MCF 10A (cell line): ENCODE data around the gene DGKG. TPM values are rescaled to one million over a fixed set of nuclear protein-coding genes. Genes with fewer than 3 reads are reported as not detected.
A peak's percentile ranks its signal among the peaks of the same experiment; 100 is the strongest.

Experiments used
- BruUV-seq: library from RNA; stranded (reverse); fragments of 400-500 nt; replicated peaks from 2 replicates; lab custom pipeline; 2021; lab: Mats Ljungman, UMichigan
- CTCF ChIA-PET: fragments of 300-600 bp; sonication (Branson Sonifier 250); formaldehyde crosslinking; extraction: SDS; loops from one replicate; lab custom pipeline; 2021; ENCODE audit warnings: antibody characterized with exemption, inconsistent platforms; lab: Yijun Ruan, JAX
- POLR2A ChIA-PET: fragments of 300-600, 350-650 bp; sonication (Branson Sonifier 250); formaldehyde crosslinking; extraction: SDS; loops from one replicate; lab custom pipeline; 2020; ENCODE audit warnings: antibody characterized with exemption, inconsistent platforms; lab: Yijun Ruan, JAX
- DNase-seq: peaks from one replicate; pipeline ENCODE4 v3.0.0-alpha.2; 2018; ENCODE audit not compliant: unreplicated experiment
- H3K27ac Mint-ChIP-seq: one replicate; pipeline ENCODE4 v1.8.0; 2022; ENCODE audit warnings: mild to moderate bottlenecking, low read depth, mixed read lengths; ENCODE audit not compliant: unreplicated experiment
- H3K27me3 Mint-ChIP-seq: one replicate; pipeline ENCODE4 v1.8.0; 2022; ENCODE audit warnings: mixed read lengths; ENCODE audit not compliant: insufficient read depth, unreplicated experiment
- H3K36me3 Mint-ChIP-seq: one replicate; pipeline ENCODE4 v1.8.0; 2022; ENCODE audit warnings: mild to moderate bottlenecking, moderate library complexity, mixed read lengths; ENCODE audit not compliant: insufficient read depth, unreplicated experiment
- H3K4me1 Mint-ChIP-seq: one replicate; pipeline ENCODE4 v1.8.0; 2022; ENCODE audit warnings: mixed read lengths; ENCODE audit not compliant: insufficient read depth, unreplicated experiment
- H3K4me3 Mint-ChIP-seq: one replicate; pipeline ENCODE4 v1.8.0; 2022; ENCODE audit warnings: mild to moderate bottlenecking, moderate library complexity, mixed read lengths; ENCODE audit not compliant: unreplicated experiment
- H3K9me3 Mint-ChIP-seq: one replicate; pipeline ENCODE4 v1.8.0; 2022; ENCODE audit warnings: mixed read lengths; ENCODE audit not compliant: unreplicated experiment
- CTCF ChIP-seq: fragments of 200-600 bp; IDR thresholded peaks from one replicate; pipeline ENCODE4 v1.8.0; 2022; ENCODE audit warnings: antibody characterized with exemption, mild to moderate bottlenecking; ENCODE audit not compliant: unreplicated experiment
- intact Hi-C: fragments of 100-400 bp; cut with micrococcal nuclease; formaldehyde crosslinking; loops from 2 replicates; pipeline ENCODE4 v1.14.1; 2022
- total RNA-seq: library from RNA; stranded (reverse); gene quantifications from 2 replicates; pipeline ENCODE4 v1.2.3, GENCODE V29; 2022

The DGKG gene
- total RNA-seq, 1 experiment from 2014 or later: not detected

- H3K27ac Mint-ChIP-seq: no peak overlapping the region
- H3K4me1 Mint-ChIP-seq: peaks cover 23% of the 10 kb centered on the region
- H3K36me3 Mint-ChIP-seq: no peaks in the 10 kb centered on the region
- H3K9me3 Mint-ChIP-seq: peaks cover 8% of the 10 kb centered on the region
- no peak for TF ChIP-seq CTCF
- DNase-seq: no peak
- ChIA-PET POLR2A (no interaction called here), CTCF (interaction anchor here (1.0 to 1.2 kb wide), 2 partner anchors 438 to 440 kb away, joined by 3 read pairs; no protein-coding TSS in a partner anchor)
- peaks cover 17% of the 10 kb centered on the region for H3K27me3 Mint-ChIP-seq
- H3K4me3 Mint-ChIP-seq: no peak overlapping the region
- intact Hi-C loops: no loop called here
- BruUV-seq: no TSS peak
Observed at GRCh38 chr3:186382217-186382885, 20.3 kb upstream of the DGKG start.

- Mint-ChIP-seq H3K4me1 (peaks cover 16% of the 10 kb centered on the region), H3K27ac (no peak overlapping the region), H3K4me3 (no peak overlapping the region), H3K27me3 (peaks cover 25% of the 10 kb centered on the region), H3K36me3 (no peaks in the 10 kb centered on the region), H3K9me3 (peaks cover 8% of the 10 kb centered on the region)
- no TSS peak for BruUV-seq
- peak; percentile 31 for DNase-seq
- CTCF ChIA-PET: interaction anchor here (1.0 to 1.2 kb wide), 2 partner anchors 438 to 439 kb away, joined by 3 read pairs; no protein-coding TSS in a partner anchor
- no peak for TF ChIP-seq CTCF
- intact Hi-C loops: no loop called here
- POLR2A ChIA-PET: interaction anchor here (1.5 kb wide), 1 partner anchor 14 kb away, joined by 3 read pairs; no protein-coding TSS in a partner anchor
Observed at GRCh38 chr3:186381424-186382216, 19.6 kb upstream of the DGKG start.

- peak; percentile 22 for DNase-seq
- peaks cover 8% of the 10 kb centered on the region for H3K9me3 Mint-ChIP-seq
- ChIA-PET CTCF (no interaction called here), POLR2A (interaction anchor here (0.6 to 1.5 kb wide), 3 partner anchors 12 to 149 kb away, joined by 3 read pairs; no protein-coding TSS in a partner anchor)
- no peak for TF ChIP-seq CTCF
- intact Hi-C loops: no loop called here
- H3K36me3 Mint-ChIP-seq: no peaks in the 10 kb centered on the region
- H3K4me1 Mint-ChIP-seq: peaks cover 12% of the 10 kb centered on the region
- H3K4me3 Mint-ChIP-seq: no peak overlapping the region
- H3K27me3 Mint-ChIP-seq: peaks cover 32% of the 10 kb centered on the region
- BruUV-seq: no TSS peak
- H3K27ac Mint-ChIP-seq: no peak overlapping the region
Observed at GRCh38 chr3:186380622-186381380, 18.8 kb upstream of the DGKG start.
